HCT116 (cell line): Measurements from ENCODE around the gene PFKM. TPM values are rescaled to one million over a fixed set of nuclear protein-coding genes. Genes with fewer than 3 reads are reported as not detected.
"Not testable (repeated sequence)": the region's sequence is repeated elsewhere in the genome, so short reads cannot be mapped to it uniquely, and the experiment has no call there.

Experiments
- ATAC-seq: fragments of 200-7000 bp; cut with Tn5 transposase; 2 replicates; pipeline ENCODE4 v1.9.1; 2020; ENCODE audit warnings: mild to moderate bottlenecking, moderate library complexity
- BruUV-seq: library from RNA; stranded (reverse); fragments of 400-500 nt; replicated peaks from 2 replicates; lab custom pipeline; 2021; lab: Mats Ljungman, UMichigan
- CTCF ChIA-PET: fragments of 300-600 bp; sonication (Branson Sonifier 250); formaldehyde crosslinking; loops from one replicate; lab custom pipeline; 2021; ENCODE audit warnings: antibody characterized with exemption; lab: Charles Lee
- POLR2A ChIA-PET: fragments of 300-600, 350-600 bp; sonication (Branson Sonifier 250); formaldehyde crosslinking; loops from one replicate; lab custom pipeline; 2021; ENCODE audit warnings: antibody characterized with exemption; lab: Charles Lee
- RAD21 ChIA-PET, 2 experiments: fragments of 300-600 bp; sonication (Branson Sonifier 250); formaldehyde crosslinking; loops; one replicate each; lab custom pipeline; 2023; ENCODE audit warnings: low total read pairs in 2 of 2; ENCODE audit not compliant: uncharacterized antibody in 2 of 2, unreplicated experiment in 2 of 2, low non-redundant PET in 1 of 2; lab: Charles Lee
- DNase-seq: peaks from one replicate; pipeline ENCODE4 v3.0.0-alpha.2; 2010; ENCODE audit warnings: low read depth, low spot score
- H2AFZ ChIP-seq: fragments of 200-600 bp; shearing (Covaris generic), sonication (generic); 2 replicates; pipeline ENCODE4 v1.6.1; 2017; ENCODE audit warnings: low read depth, mixed run types, mixed read lengths, antibody characterized with exemption, low read length; ENCODE audit not compliant: poor library complexity, severe bottlenecking
- H3K27ac ChIP-seq: 2 replicates; pipeline ENCODE4 v1.5.1; 2012; ENCODE audit warnings: low read depth, low read length
- H3K27me3 ChIP-seq: fragments of 200-600 bp; sonication (generic); 2 replicates; pipeline ENCODE4 v1.6.1; 2016; ENCODE audit warnings: mixed run types, low read length, mixed read lengths; ENCODE audit not compliant: insufficient read depth
- H3K36me3 ChIP-seq, 2 experiments: fragments of 200-500 bp in 1 of 2; fragments of 200-600 bp in 1 of 2; sonication (Bioruptor generic) in 1 of 2; sonication (generic) in 1 of 2; 2 replicates each; pipeline versions ENCODE4 v1.5.1 to v1.6.1; 2014 to 2016; ENCODE audit warnings: low read length in 2 of 2, inconsistent platforms in 1 of 2, mixed read lengths in 1 of 2, mixed run types in 1 of 2; ENCODE audit not compliant: insufficient read depth in 2 of 2, control insufficient read depth in 1 of 2
- H3K4me1 ChIP-seq, 2 experiments: fragments of 200-600 bp in 1 of 2; sonication (generic) in 1 of 2; 2 replicates each; pipeline versions ENCODE4 v1.5.1 to v1.6.1; 2012 to 2017; ENCODE audit warnings: low read length in 2 of 2, inconsistent platforms in 1 of 2, mild to moderate bottlenecking in 1 of 2, mixed read lengths in 1 of 2, mixed run types in 1 of 2, moderate library complexity in 1 of 2; ENCODE audit not compliant: insufficient read depth in 2 of 2, control insufficient read depth in 1 of 2
- H3K4me2 ChIP-seq: fragments of 200-600 bp; sonication (generic); 2 replicates; pipeline ENCODE4 v1.6.1; 2017; ENCODE audit warnings: mixed run types, low read length, mixed read lengths
- H3K4me3 ChIP-seq, 2 experiments: fragments of 200-600 bp in 1 of 2; sonication (generic) in 1 of 2; replicated peaks in 1 of 2; 2 replicates each; pipeline ENCODE4 v1.5.1; 2011 to 2016; ENCODE audit warnings: low read length in 2 of 2, control low read depth in 1 of 2, low read depth in 1 of 2, mild to moderate bottlenecking in 1 of 2, mixed read lengths in 1 of 2, mixed run types in 1 of 2
- H3K79me2 ChIP-seq: fragments of 200-600 bp; sonication (generic); 2 replicates; pipeline ENCODE4 v1.6.1; 2017; ENCODE audit warnings: mild to moderate bottlenecking, mixed run types, low read length, moderate library complexity, mixed read lengths; ENCODE audit not compliant: insufficient read depth
- H3K9ac ChIP-seq: fragments of 200-600 bp; sonication (generic); 2 replicates; pipeline ENCODE4 v1.6.1; 2016; ENCODE audit warnings: low read length, mixed read lengths
- H3K9me2 ChIP-seq: fragments of 200-600 bp; sonication (generic), shearing (Covaris generic); 2 replicates; pipeline ENCODE4 v1.6.1; 2017; ENCODE audit warnings: mixed run types, mild to moderate bottlenecking, moderate library complexity; ENCODE audit not compliant: insufficient read depth
- H3K9me3 ChIP-seq, 2 experiments: fragments of 200-500 bp in 1 of 2; fragments of 200-600 bp in 1 of 2; sonication (Bioruptor generic) in 1 of 2; sonication (generic) in 1 of 2; 2 replicates each; pipeline ENCODE4 v1.6.1; 2014 to 2017; ENCODE audit warnings: low read length in 2 of 2, mixed read lengths in 2 of 2, inconsistent platforms in 1 of 2, low read depth in 1 of 2, mild to moderate bottlenecking in 1 of 2, mixed run types in 1 of 2, moderate library complexity in 1 of 2; ENCODE audit not compliant: control insufficient read depth in 1 of 2, insufficient read depth in 1 of 2
- H4K20me1 ChIP-seq: fragments of 200-600 bp; sonication (generic), shearing (Covaris generic); 2 replicates; pipeline ENCODE4 v1.6.1; 2017; ENCODE audit warnings: mixed run types, mild to moderate bottlenecking, moderate library complexity; ENCODE audit not compliant: insufficient read depth
- CEBPB ChIP-seq: IDR thresholded peaks from 2 replicates; pipeline ENCODE4 v1.6.1; 2012; ENCODE audit warnings: low read depth
- ELF1 ChIP-seq: IDR thresholded peaks from 2 replicates; pipeline ENCODE4 v1.6.1; 2012; ENCODE audit warnings: low read depth, borderline replicate concordance
- POLR2AphosphoS5 ChIP-seq: IDR thresholded peaks from 2 replicates; pipeline ENCODE4 v1.6.1; 2011; ENCODE audit warnings: mild to moderate bottlenecking, low read depth, low read length, moderate library complexity
- RAD21 ChIP-seq: IDR thresholded peaks from 2 replicates; pipeline ENCODE4 v1.6.1; 2012; ENCODE audit warnings: low read depth, mild to moderate bottlenecking
- SP1 ChIP-seq: IDR thresholded peaks from 2 replicates; pipeline ENCODE4 v1.6.1; 2012; ENCODE audit warnings: low read depth
- TCF7L2 ChIP-seq: IDR thresholded peaks from 2 replicates; pipeline ENCODE4 v1.7.0; 2011; ENCODE audit warnings: borderline replicate concordance, inconsistent platforms; ENCODE audit not compliant: insufficient read depth, insufficient read length; ENCODE audit errors: extremely low read depth
- ZBTB33 ChIP-seq: IDR thresholded peaks from 2 replicates; pipeline ENCODE4 v1.6.1; 2011; ENCODE audit warnings: mild to moderate bottlenecking, low read length, moderate library complexity; ENCODE audit not compliant: insufficient replicate concordance; ENCODE audit errors: extremely low read depth
- intact Hi-C: fragments of 100-400 bp; cut with micrococcal nuclease; formaldehyde crosslinking; loops from 2 replicates; pipeline ENCODE4 v1.10.0; 2022
- total RNA-seq: library from RNA; stranded (reverse); gene quantifications from one replicate; pipeline ENCODE4 v1.2.1, GENCODE V29; 2021; ENCODE audit not compliant: unreplicated experiment

The PFKM gene
- total RNA-seq, 1 experiment from 2014 or later: 144 TPM

- TF ChIP-seq RAD21 (no peak), SP1 (no peak), TCF7L2 (no peak)
- ChIA-PET POLR2A (no interaction called here), RAD21 (no interaction called here), CTCF (no interaction called here)
- peaks cover 13 to 21% of the 10 kb centered on the region in 2 experiments for H3K4me1 ChIP-seq
- no TSS peak for BruUV-seq
- H3K27me3 ChIP-seq: no peaks in the 10 kb centered on the region
- H3K27ac ChIP-seq: no peak overlapping the region
- H3K4me3 ChIP-seq: no peak overlapping the region
- no peak for DNase-seq
- no peaks in the 10 kb centered on the region for H3K36me3 ChIP-seq
- no peak overlapping the region for H2AFZ ChIP-seq
- ATAC-seq: no peak
- intact Hi-C loops: loop anchor here (5.0 kb wide), 1 partner anchor 48 kb away; the partner anchor contains the start of gene ASB8
- no peaks in the 10 kb centered on the region for H3K9me3 ChIP-seq
- H4K20me1 ChIP-seq: no peaks in the 10 kb centered on the region
- H3K79me2 ChIP-seq: peaks cover 15% of the 10 kb centered on the region
- no peaks in the 10 kb centered on the region for H3K9me2 ChIP-seq
- no peak overlapping the region for H3K9ac ChIP-seq
- H3K4me2 ChIP-seq: no peak overlapping the region
Observed at GRCh38 chr12:48109424-48109823, 9.7 kb upstream of the PFKM start.

GRCh38 chr12:48110691-48111311 lies 8.4 kb upstream of the PFKM start:
- Histone ChIP-seq H3K9ac (no peak overlapping the region), H3K4me3 (no peak overlapping the region), H3K79me2 (peaks cover under 1% of the 10 kb centered on the region; the same call in 1 of the 2 replicates), H3K36me3 (no peaks in the 10 kb centered on the region), H3K4me1 (peaks cover 9 to 16% of the 10 kb centered on the region in 2 experiments), H3K9me2 (no peaks in the 10 kb centered on the region), H3K27me3 (no peaks in the 10 kb centered on the region), H4K20me1 (no peaks in the 10 kb centered on the region), H3K4me2 (0 out of 2 replicates have a peak overlapping the region, but pooled peaks have one; percentile 5), H3K27ac (no peak overlapping the region), H3K9me3 (no peaks in the 10 kb centered on the region), H2AFZ (no peak overlapping the region)
- ChIA-PET RAD21 (no interaction called here), CTCF (no interaction called here), POLR2A (interaction anchor here (0.7 kb wide), 1 partner anchor 8 kb away, joined by 3 read pairs; the partner anchor contains the start of gene PFKM)
- TF ChIP-seq ELF1: no peak
- TF ChIP-seq CEBPB: no peak
- TF ChIP-seq TCF7L2: no peak
- no peak for TF ChIP-seq ZBTB33
- TF ChIP-seq POLR2AphosphoS5: no peak
- no TSS peak for BruUV-seq
- intact Hi-C loops: no loop called here
- no peak for ATAC-seq
- DNase-seq: no peak

- intact Hi-C loops, CTCF ChIA-PET, RAD21 ChIA-PET, H3K9ac ChIP-seq, H3K4me2 ChIP-seq, H3K9me2 ChIP-seq, ATAC-seq, H3K4me3 ChIP-seq, BruUV-seq, DNase-seq, H3K9me3 ChIP-seq, H2AFZ ChIP-seq, H3K36me3 ChIP-seq, H3K79me2 ChIP-seq, POLR2A ChIA-PET, H4K20me1 ChIP-seq, H3K27ac ChIP-seq, H3K27me3 ChIP-seq: not testable (repeated sequence)
- peaks cover 9 to 16% of the 10 kb centered on the region in 2 experiments for H3K4me1 ChIP-seq
Observed at GRCh38 chr12:48111312-48111693, 7.9 kb upstream of the PFKM start.
